Esophagus muscularis mucosa (tissue), 4 donors: ENCODE results near the gene DEDD2.

Source experiments
- EP300 ChIP-seq: sonication (generic); formaldehyde crosslinking; IDR thresholded peaks from one replicate; pipeline ENCODE4 v1.6.1; 2017; ENCODE audit warnings: antibody characterized with exemption
- POLR2A ChIP-seq: fragments of 450-650 bp; IDR thresholded peaks from one replicate; pipeline ENCODE4 v1.6.1; 2017; ENCODE audit warnings: antibody characterized with exemption, moderate library complexity, mild to moderate bottlenecking, low read depth
- POLR2AphosphoS5 ChIP-seq, 2 donors: sonication (generic); formaldehyde crosslinking; IDR thresholded peaks; one replicate each; pipeline ENCODE4 v1.6.1; 2017; ENCODE audit warnings: antibody characterized with exemption in 2 of 2
- TF ChIP-seq, protein P1 (sequence below), 3 experiments: fragments of 200-600 bp in 2 of 3; fragments of 450-650 bp in 1 of 3; sonication (generic) in 2 of 3; IDR thresholded peaks; one replicate each; pipeline ENCODE4 v1.5.1; 2017 to 2019; ENCODE audit warnings: antibody characterized with exemption in 3 of 3, mild to moderate bottlenecking in 2 of 3, moderate library complexity in 1 of 3

DNA sequence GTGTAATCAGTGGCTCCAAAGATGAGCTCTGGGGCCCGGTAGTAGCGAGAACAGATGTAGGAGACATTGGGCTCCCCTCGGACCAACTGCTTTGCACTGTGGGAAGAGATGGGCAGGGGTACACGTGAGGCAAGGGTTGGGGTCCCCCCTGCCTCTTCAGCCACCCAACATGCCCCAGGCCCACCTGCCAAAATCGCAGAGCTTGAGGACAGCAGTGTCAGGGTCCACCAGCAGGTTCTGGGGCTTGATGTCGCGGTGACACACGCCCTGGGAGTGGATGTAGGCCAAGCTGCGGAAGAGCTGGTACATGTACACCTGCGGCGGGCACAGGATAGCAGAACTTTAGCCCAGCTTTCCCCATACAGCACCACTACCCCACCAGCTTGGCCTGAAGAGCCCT, 16.9 kb upstream of the DEDD2 start:
- TF ChIP-seq, protein P1, sequence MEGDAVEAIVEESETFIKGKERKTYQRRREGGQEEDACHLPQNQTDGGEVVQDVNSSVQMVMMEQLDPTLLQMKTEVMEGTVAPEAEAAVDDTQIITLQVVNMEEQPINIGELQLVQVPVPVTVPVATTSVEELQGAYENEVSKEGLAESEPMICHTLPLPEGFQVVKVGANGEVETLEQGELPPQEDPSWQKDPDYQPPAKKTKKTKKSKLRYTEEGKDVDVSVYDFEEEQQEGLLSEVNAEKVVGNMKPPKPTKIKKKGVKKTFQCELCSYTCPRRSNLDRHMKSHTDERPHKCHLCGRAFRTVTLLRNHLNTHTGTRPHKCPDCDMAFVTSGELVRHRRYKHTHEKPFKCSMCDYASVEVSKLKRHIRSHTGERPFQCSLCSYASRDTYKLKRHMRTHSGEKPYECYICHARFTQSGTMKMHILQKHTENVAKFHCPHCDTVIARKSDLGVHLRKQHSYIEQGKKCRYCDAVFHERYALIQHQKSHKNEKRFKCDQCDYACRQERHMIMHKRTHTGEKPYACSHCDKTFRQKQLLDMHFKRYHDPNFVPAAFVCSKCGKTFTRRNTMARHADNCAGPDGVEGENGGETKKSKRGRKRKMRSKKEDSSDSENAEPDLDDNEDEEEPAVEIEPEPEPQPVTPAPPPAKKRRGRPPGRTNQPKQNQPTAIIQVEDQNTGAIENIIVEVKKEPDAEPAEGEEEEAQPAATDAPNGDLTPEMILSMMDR (IDR thresholded peaks at IDR 0.05) = no peak
- TF ChIP-seq POLR2A (no peak), EP300 (no peak), POLR2AphosphoS5 (IDR thresholded peaks at IDR 0.05) (no peak)
